Measurements from ENCODE around the gene PICK1.
A peak's percentile ranks its signal among the peaks of the same experiment; 100 is the strongest.

Gene PICK1

GRCh38 chr22:38087855-38088254, 30.7 kb downstream of the PICK1 start:
- no peak for DNase-seq (ENCODE audit: low read depth, low spot score)

- DNase-seq (ENCODE audit: low read depth, low spot score), result peak; percentile 37
Observed at GRCh38 chr22:38088629-38089473, 31.6 kb downstream of the PICK1 start.

GRCh38 chr22:38089474-38089851, 32.3 kb downstream of the PICK1 start:
- DNase-seq (ENCODE audit: low read depth, low spot score), result no peak

GRCh38 chr22:38097058-38097457, 39.9 kb downstream of the PICK1 start:
- no peak for DNase-seq (ENCODE audit: low read depth, low spot score)

GRCh38 chr22:38097557-38098409, 40.6 kb downstream of the PICK1 start:
- DNase-seq (ENCODE audit: low read depth, low spot score), result peak; percentile 86

- no peak for DNase-seq (ENCODE audit: low read depth, low spot score)
Observed at GRCh38 chr22:38098410-38099249, 41.4 kb downstream of the PICK1 start.

- no peak for DNase-seq (ENCODE audit: low read depth, low spot score)
Observed at GRCh38 chr22:38103641-38104040, 46.4 kb downstream of the PICK1 start.

GRCh38 chr22:38104084-38104483, 46.9 kb downstream of the PICK1 start:
- peak; percentile 70 for DNase-seq (ENCODE audit: low read depth, low spot score)

GRCh38 chr22:38106814-38107578, 49.8 kb downstream of the PICK1 start:
- no peak for DNase-seq (ENCODE audit: low read depth, low spot score)

- DNase-seq (ENCODE audit: low read depth, low spot score), result no peak
Observed at GRCh38 chr22:38107692-38108515, 50.7 kb downstream of the PICK1 start.

- DNase-seq (ENCODE audit: low read depth, low spot score), result no peak
Observed at GRCh38 chr22:38108561-38109319, 51.5 kb downstream of the PICK1 start.

- DNase-seq (ENCODE audit: low read depth, low spot score), result no peak
Observed at GRCh38 chr22:38109371-38110001, 52.3 kb downstream of the PICK1 start.

GRCh38 chr22:38110008-38110862, 53.0 kb downstream of the PICK1 start, which contains the start of gene BAIAP2L2:
BAIAP2L2 (minus strand) TSS chr22:38110684; CDS start chr22:38110525, 159 bp downstream.
- no peak for DNase-seq (ENCODE audit: low read depth, low spot score)

- peak; percentile 65 for DNase-seq (ENCODE audit: low read depth, low spot score)
Observed at GRCh38 chr22:38110863-38111852, 54.0 kb downstream of the PICK1 start.

- DNase-seq (ENCODE audit: low read depth, low spot score), result no peak
Observed at GRCh38 chr22:38111925-38112355, 54.7 kb downstream of the PICK1 start.

GRCh38 chr22:38112381-38112780, 55.2 kb downstream of the PICK1 start:
- no peak for DNase-seq (ENCODE audit: low read depth, low spot score)
